Effector memory CD4-positive, alpha-beta T cell (primary cell): ENCODE measurements around the gene ETNK2.

Experiments
- DNase-seq, 3 donors: peaks; one replicate each; pipeline ENCODE4 v3.0.0-alpha.2; 2020
- H3K27ac ChIP-seq: 2 replicates; pipeline ENCODE4 v1.7.0; 2013; ENCODE audit warnings: mild to moderate bottlenecking, low read length, moderate library complexity; ENCODE audit not compliant: insufficient read depth, poor library complexity, severe bottlenecking
- H3K27me3 ChIP-seq: replicated peaks from 2 replicates; pipeline ENCODE4 v1.7.0; 2013; ENCODE audit warnings: mild to moderate bottlenecking, low read length; ENCODE audit not compliant: insufficient read depth, control insufficient read depth, poor library complexity, severe bottlenecking
- H3K36me3 ChIP-seq: 2 replicates; pipeline ENCODE4 v1.7.0; 2013; ENCODE audit warnings: mild to moderate bottlenecking, low read length, moderate library complexity; ENCODE audit not compliant: control insufficient read depth, insufficient read depth
- H3K4me1 ChIP-seq: 2 replicates; pipeline ENCODE4 v1.7.0; 2013; ENCODE audit warnings: low read length, mild to moderate bottlenecking; ENCODE audit not compliant: control insufficient read depth, insufficient read depth, poor library complexity, severe bottlenecking
- H3K4me3 ChIP-seq: 2 replicates; pipeline ENCODE4 v1.7.0; 2013; ENCODE audit warnings: low read length, low read depth, mild to moderate bottlenecking; ENCODE audit not compliant: insufficient read depth, poor library complexity, severe bottlenecking
- H3K9me3 ChIP-seq: 2 replicates; pipeline ENCODE4 v1.7.0; 2013; ENCODE audit warnings: mild to moderate bottlenecking, low read length, moderate library complexity; ENCODE audit not compliant: control insufficient read depth

Gene ETNK2

DNA sequence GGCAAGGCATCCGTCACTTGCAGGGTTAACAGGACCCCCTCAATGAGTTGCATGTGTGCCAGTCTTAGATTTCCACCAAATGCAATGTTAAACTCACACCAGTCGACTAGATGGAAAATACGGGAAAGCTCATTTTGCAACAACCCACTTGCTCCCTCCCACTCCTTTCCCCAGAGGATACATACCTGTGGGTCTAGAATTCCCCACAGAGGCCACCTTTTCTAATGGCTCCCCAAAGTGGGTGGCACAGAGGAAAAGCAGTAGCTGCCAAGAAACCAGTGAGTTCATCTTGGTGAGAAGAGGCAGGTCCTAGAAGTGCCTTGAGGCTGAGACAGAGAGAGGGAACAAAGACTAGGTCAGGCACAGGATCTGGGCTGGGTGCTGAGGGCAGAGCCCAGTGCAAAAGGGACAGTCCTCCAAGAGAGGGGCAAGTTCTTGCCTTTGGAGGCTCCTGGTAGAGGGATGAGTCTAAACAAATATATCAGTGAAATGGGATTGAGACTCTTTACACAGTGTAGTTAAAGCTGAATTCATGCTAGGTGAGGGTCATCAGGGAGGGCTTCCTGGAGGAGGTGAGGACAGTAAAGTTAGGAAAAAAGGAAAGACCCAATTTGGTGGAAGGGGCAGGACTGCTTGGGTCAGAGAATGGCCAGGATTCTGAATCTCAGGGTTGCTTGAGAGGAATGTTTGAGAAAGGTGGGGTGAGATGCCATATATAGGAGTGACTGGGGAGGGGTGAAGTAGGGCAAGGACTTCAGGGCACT, 40.9 kb upstream of the ETNK2 start:
- no peak for DNase-seq
- no peak overlapping the region for H3K4me3 ChIP-seq
- no peaks in the 10 kb centered on the region for H3K36me3 ChIP-seq
- peaks cover 5% of the 10 kb centered on the region for H3K27me3 ChIP-seq
- H3K27ac ChIP-seq, result no peak overlapping the region
- H3K4me1 ChIP-seq, result no peaks in the 10 kb centered on the region
- H3K9me3 ChIP-seq, result no peaks in the 10 kb centered on the region

- DNase-seq, result no peak
- Histone ChIP-seq H3K27me3 (peaks cover 8% of the 10 kb centered on the region), H3K27ac (no peak overlapping the region), H3K4me3 (no peak overlapping the region), H3K9me3 (no peaks in the 10 kb centered on the region), H3K36me3 (no peaks in the 10 kb centered on the region), H3K4me1 (no peaks in the 10 kb centered on the region)
Observed at GRCh38 chr1:204192046-204192445, 40.2 kb upstream of the ETNK2 start.

DNA sequence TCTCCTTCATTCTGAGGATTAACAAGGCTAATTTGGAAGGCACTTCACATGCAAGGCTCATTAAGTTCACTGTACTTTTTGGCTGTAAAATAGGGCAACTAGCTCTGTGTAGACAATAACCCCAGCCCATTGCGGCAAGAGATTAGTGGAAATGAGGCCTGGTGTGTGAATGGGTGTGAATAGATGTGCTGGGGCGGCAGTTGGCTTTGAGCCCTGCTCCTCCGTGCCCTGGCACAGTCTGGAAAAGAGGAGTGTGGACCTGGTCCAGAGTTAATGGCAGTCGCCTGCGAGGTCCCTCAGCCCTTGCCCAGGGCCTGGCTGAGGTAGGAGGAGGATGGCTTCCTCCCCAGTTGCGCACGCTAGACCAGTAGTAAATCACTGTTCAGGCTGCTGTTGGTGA, 39.6 kb upstream of the ETNK2 start:
- Histone ChIP-seq H3K27ac (no peak overlapping the region), H3K27me3 (peaks cover 8% of the 10 kb centered on the region), H3K36me3 (no peaks in the 10 kb centered on the region), H3K4me3 (no peak overlapping the region), H3K4me1 (no peaks in the 10 kb centered on the region), H3K9me3 (no peaks in the 10 kb centered on the region)
- DNase-seq, result no peak

DNA sequence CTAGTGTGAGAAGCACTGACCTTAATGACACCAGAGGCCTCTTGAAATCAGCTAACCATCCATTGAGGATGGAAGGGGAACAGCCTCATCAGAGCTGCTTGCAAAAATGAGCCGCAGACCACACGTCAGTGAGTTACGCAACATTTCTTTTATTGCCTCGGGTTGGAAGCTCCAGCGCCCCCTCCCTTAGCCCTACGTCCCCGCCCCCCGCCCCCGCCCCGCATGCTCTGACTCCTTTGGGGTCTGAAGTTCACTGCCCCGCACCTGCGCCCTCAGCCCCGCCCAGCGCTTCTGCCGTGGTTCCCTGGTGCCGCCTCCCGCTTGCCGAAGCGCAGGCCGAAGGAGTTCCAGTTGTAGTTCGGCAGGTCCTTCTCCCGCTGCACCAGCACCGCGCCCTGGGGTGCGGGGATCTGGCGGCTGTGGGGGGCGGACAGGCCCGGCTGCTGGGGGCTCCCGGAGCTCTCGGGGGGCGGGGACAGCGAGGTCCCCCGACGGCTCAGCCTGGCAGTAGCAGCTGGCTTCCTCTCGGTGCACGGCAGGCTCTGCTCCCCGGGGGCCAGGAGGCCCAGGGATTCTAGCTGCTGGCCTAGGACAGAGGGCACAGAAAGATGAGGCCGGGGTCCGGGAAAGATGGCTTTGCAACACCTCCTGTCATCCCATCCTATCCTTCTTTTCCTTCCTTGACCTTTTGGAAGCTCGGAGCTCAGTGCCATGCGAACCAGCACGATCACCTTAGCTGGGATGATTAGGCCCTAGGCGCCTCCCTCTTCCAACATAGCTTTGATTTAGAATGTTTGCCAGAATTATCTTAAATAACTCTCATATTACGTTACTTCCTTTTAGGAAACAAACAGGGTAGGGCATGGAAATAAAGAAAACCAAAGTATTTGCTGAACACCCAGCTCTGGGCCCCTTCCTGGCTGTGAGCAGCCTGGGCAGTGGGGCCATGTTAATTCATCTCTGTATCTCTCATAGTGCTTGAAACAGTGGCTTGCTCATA, 38.7 kb upstream of the ETNK2 start:
- peak overlapping the region; percentile 20 for H3K4me3 ChIP-seq
- no peaks in the 10 kb centered on the region for H3K36me3 ChIP-seq
- H3K4me1 ChIP-seq, result no peaks in the 10 kb centered on the region
- peaks cover 8% of the 10 kb centered on the region for H3K27me3 ChIP-seq
- H3K9me3 ChIP-seq, result no peaks in the 10 kb centered on the region
- H3K27ac ChIP-seq, result no peak overlapping the region
- DNase-seq, result peak in 1 of 3 donors; percentile 17

GRCh38 chr1:204188959-204189639, 37.3 kb upstream of the ETNK2 start:
- Histone ChIP-seq H3K36me3 (no peaks in the 10 kb centered on the region), H3K27me3 (peaks cover 8% of the 10 kb centered on the region), H3K4me1 (no peaks in the 10 kb centered on the region), H3K9me3 (no peaks in the 10 kb centered on the region), H3K4me3 (no peak overlapping the region), H3K27ac (no peak overlapping the region)
- DNase-seq, result no peak

DNA sequence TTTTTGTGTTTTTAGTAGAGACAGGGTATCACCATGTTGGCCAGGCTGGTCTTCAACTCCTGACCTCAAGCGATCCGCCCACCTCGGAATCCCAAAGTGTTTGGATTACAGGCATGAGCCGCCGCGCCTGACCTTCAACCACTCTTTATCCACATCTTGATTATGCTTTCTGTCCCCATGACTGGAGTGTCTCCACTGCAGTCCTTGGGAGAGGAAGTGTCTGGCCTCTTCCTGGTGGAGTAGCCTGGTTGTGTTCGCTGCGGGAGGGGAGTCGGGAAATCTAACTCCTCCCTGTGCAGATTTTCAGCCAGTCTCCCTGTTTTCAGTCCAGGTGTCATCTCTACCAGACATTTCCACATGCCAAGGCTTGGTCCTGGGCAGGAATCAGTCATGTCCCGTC, 34.8 kb upstream of the ETNK2 start:
- H3K27me3 ChIP-seq, result peaks cover 6% of the 10 kb centered on the region

GRCh38 chr1:204181116-204181515, 29.3 kb upstream of the ETNK2 start:
- DNase-seq, result no peak
- H3K4me1 ChIP-seq, result no peaks in the 10 kb centered on the region
- H3K27me3 ChIP-seq, result no peaks in the 10 kb centered on the region

More for the DNA sequence above, 34.8 kb upstream of the ETNK2 start:
- Histone ChIP-seq H3K36me3 (no peaks in the 10 kb centered on the region), H3K27ac (no peak overlapping the region), H3K4me3 (no peak overlapping the region), H3K9me3 (no peaks in the 10 kb centered on the region), H3K4me1 (no peaks in the 10 kb centered on the region)
- DNase-seq, result no peak

DNA sequence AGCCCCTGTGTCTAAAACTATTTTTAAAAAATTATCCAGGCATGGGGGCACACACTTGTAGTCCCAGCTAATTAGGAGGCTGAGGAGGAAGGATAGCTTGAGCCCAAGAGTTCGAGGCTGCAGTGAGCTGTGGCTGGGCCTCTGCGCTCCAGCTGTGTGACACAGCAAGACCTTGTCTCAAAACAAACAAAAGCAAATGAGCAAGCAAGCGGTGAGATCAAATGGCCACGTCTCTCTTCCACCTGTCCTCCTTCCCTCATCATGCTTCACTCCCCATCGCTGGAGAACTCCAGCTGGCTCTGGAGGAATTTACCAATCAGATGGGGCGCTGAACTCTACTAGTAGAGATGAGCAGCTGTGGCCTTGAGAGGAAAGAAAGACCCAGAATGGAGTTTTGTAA, 28.3 kb upstream of the ETNK2 start:
- Histone ChIP-seq H3K4me1 (no peaks in the 10 kb centered on the region), H3K27ac (no peak overlapping the region), H3K4me3 (no peak overlapping the region), H3K36me3 (no peaks in the 10 kb centered on the region), H3K9me3 (no peaks in the 10 kb centered on the region), H3K27me3 (no peaks in the 10 kb centered on the region)
- DNase-seq, result no peak

More at GRCh38 chr1:204181116-204181515, 29.3 kb upstream of the ETNK2 start:
- Histone ChIP-seq H3K36me3 (no peaks in the 10 kb centered on the region), H3K9me3 (no peaks in the 10 kb centered on the region), H3K4me3 (no peak overlapping the region), H3K27ac (no peak overlapping the region)

DNA sequence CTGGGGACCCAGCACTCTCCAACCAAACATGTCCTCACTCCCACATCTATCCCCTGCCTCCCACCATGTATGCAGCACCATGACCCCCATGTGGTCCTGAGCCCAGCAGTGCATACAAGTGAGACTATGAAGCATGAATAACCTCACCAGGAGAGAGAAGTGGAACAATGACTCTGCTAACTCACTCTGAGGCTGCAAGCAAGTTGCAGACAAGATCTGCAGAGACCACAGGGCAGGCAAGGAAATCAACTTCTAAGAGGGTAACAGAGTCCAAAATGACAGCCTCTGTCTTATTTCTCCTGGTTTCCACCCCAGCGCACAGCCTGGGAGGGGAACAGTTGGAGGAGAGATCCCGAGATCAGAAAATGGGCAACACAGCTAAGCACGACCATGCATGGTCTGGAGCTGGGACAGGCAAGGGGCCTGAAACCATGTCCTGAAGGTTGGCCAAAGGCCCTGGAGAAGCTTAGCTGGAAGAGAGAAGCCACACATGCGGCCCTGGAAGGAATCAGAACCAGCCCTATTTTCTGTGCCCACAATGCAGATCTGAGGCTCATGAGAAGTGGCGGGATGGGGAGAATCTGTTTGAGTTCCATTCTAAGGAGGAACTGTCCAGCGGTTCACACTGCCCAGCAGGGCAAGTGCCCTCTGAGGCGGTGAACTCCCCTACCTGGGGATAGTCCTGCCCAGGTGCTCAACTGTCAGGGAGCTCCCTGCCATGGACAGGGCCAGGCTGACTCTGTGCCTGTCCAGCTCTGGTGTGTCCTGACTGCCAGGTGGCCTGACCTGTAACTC, 26.8 kb upstream of the ETNK2 start:
- Histone ChIP-seq H3K4me1 (no peaks in the 10 kb centered on the region), H3K27ac (no peak overlapping the region), H3K9me3 (no peaks in the 10 kb centered on the region), H3K36me3 (no peaks in the 10 kb centered on the region), H3K4me3 (no peak overlapping the region), H3K27me3 (no peaks in the 10 kb centered on the region)
- no peak for DNase-seq
